Stimulated activated naive B cell treated with anti-CD40 and anti-IgM and Interleukin-4, amounts not matched to agents 10 μg/mL and 1 μg/mL and 100 μg/mL, for 72 hours (primary cell): ENCODE results near the gene MYO7A.

Experiments
- ATAC-seq, 2 donors: fragments of 150-1000 bp; cut with Tn5 transposase; replicated peaks; 2 replicates each; pipeline ENCODE4 v1.10.0; 2021; ENCODE audit warnings: moderate library complexity in 1 of 2
- DNase-seq: peaks from one replicate; pipeline ENCODE4 v3.0.0; 2021
- H3K27ac Mint-ChIP-seq: one replicate; pipeline ENCODE4 v1.8.0; 2022; ENCODE audit warnings: mild to moderate bottlenecking, mixed read lengths
- H3K27me3 Mint-ChIP-seq, 2 donors: one replicate each; pipeline ENCODE4 v1.8.0; 2022; ENCODE audit warnings: mixed read lengths in 2 of 2
- H3K36me3 Mint-ChIP-seq, 2 donors: one replicate each; pipeline ENCODE4 v1.8.0; 2022; ENCODE audit warnings: mixed read lengths in 2 of 2, mild to moderate bottlenecking in 1 of 2
- H3K4me1 Mint-ChIP-seq, 2 donors: one replicate each; pipeline ENCODE4 v1.8.0; 2022; ENCODE audit warnings: mixed read lengths in 2 of 2, mild to moderate bottlenecking in 1 of 2
- H3K4me3 Mint-ChIP-seq, 2 donors: one replicate each; pipeline ENCODE4 v1.8.0; 2022; ENCODE audit warnings: mild to moderate bottlenecking in 2 of 2, mixed read lengths in 2 of 2, moderate library complexity in 1 of 2
- H3K9me3 Mint-ChIP-seq, 2 donors: one replicate each; pipeline ENCODE4 v1.8.0; 2022; ENCODE audit warnings: mixed read lengths in 2 of 2, mild to moderate bottlenecking in 1 of 2

MYO7A gene

DNA sequence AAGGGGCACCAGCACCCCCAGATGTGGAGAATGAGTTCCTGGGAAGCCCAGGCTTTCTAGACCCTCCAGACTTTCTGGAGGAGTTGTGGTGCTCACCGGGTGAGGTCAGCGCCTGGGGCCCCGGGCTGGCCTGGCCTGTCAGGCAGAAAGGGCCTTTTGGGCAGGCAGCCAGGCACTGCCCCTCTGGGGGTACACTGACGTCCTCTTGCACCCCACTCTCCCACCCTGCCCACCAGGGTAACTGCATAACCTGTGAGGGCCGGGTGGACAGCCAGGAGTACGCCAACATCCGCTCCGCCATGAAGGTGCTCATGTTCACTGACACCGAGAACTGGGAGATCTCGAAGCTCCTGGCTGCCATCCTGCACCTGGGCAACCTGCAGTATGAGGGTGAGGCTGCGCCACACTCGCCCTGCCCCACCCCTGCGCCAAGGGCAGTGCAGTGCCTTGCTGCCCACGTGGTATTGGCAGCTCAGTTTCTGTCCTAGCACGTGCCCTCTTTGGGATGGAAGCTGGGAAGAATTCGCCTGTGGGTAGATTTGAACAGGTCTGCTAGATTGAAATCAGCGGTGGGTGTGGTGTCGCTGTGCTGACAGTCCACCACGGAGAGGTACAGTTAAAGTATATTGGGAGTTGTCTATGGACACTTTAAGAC, 30.1 kb downstream of the MYO7A start:
- Mint-ChIP-seq H3K4me1 (peaks cover 11 to 17% of the 10 kb centered on the region in 2 donors), H3K9me3 (no peaks in the 10 kb centered on the region), H3K36me3 (no peaks in the 10 kb centered on the region), H3K27ac (no peak overlapping the region), H3K27me3 (peaks cover 7 to 13% of the 10 kb centered on the region in 2 donors), H3K4me3 (no peak overlapping the region)
- ATAC-seq (no peak), DNase-seq (no peak)

DNA sequence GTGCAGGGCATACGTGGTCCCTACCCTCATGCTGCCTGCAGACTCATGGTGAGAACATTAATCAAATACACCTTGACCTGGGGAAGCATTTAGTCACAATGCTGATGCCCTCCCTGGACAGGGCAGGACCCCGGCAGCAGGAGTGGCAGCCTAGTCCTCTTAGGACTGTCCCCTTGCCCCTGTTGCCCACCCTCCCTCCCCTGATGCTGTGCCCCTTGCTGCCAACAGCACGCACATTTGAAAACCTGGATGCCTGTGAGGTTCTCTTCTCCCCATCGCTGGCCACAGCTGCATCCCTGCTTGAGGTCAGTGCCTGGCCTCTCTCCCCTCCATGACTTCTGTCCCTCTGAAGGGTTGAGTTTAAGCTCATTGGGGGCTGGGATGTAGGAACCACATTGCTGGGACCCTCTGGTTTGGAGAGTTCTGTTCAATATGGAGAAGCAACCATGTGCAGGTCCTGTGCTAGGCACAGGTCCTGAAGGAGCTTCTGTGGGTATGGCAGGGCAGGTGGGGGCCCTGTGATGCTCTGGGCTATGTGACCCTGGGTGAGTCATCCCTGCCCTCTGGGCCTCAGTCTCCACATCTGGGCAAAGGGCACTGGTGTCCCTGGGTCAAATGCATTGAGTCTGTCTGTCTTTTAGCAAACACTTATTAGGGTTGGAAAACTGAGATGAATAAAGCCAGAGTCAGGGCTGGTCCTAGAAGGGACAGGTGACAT, 31.3 kb downstream of the MYO7A start:
- peaks cover 7% of the 10 kb centered on the region in 2 donors for H3K27me3 Mint-ChIP-seq
- no peaks in the 10 kb centered on the region for H3K9me3 Mint-ChIP-seq

DNA sequence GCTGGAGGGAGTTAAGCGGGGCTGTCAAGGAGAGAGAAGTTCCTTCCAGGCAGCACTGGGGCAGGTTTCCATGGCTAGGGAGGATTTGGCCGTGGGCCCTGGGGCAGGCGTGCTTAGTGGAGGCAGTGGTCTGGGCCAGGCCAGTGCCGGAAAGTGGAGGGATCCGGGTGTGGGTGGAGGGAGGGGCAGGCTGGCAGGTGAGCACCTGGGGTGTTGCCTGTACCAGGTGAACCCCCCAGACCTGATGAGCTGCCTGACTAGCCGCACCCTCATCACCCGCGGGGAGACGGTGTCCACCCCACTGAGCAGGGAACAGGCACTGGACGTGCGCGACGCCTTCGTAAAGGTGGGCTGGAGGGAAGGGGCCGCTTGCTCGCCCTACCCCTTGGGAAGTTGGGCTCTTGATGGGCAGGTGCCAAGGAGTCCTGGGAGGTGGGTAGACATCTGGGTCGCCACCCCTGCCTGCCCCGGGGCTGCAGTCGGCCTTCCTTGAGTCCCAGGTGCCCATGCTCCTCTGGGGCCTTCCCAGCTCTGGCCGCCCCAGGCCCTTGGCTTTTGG, 32.0 kb downstream of the MYO7A start:
- no peaks in the 10 kb centered on the region for H3K9me3 Mint-ChIP-seq
- H3K36me3 Mint-ChIP-seq, result no peaks in the 10 kb centered on the region
- H3K27ac Mint-ChIP-seq, result no peak overlapping the region
- no peak for DNase-seq
- no peak overlapping the region for H3K4me3 Mint-ChIP-seq
- ATAC-seq, result no peak
- peaks cover 2 to 6% of the 10 kb centered on the region in 2 donors for H3K4me1 Mint-ChIP-seq
- peaks cover 7% of the 10 kb centered on the region in 2 donors for H3K27me3 Mint-ChIP-seq

More for the DNA sequence above, 31.3 kb downstream of the MYO7A start:
- Mint-ChIP-seq H3K4me1 (peaks cover 2 to 6% of the 10 kb centered on the region in 2 donors), H3K36me3 (no peaks in the 10 kb centered on the region), H3K4me3 (no peak overlapping the region), H3K27ac (no peak overlapping the region)
- DNase-seq, result no peak
- no peak for ATAC-seq

GRCh38 chr11:77163271-77163670, 35.2 kb downstream of the MYO7A start:
- Mint-ChIP-seq H3K27me3 (peaks cover 7 to 11% of the 10 kb centered on the region in 2 donors), H3K27ac (no peak overlapping the region), H3K36me3 (no peaks in the 10 kb centered on the region), H3K9me3 (no peaks in the 10 kb centered on the region), H3K4me3 (no peak overlapping the region), H3K4me1 (no peaks in the 10 kb centered on the region)
- ATAC-seq (no peak), DNase-seq (no peak)

- Mint-ChIP-seq H3K36me3 (no peaks in the 10 kb centered on the region), H3K4me1 (no peaks in the 10 kb centered on the region), H3K27me3 (peaks cover 0 to 11% of the 10 kb centered on the region in 2 donors), H3K9me3 (no peaks in the 10 kb centered on the region), H3K4me3 (no peak overlapping the region), H3K27ac (no peak overlapping the region)
- no peak for ATAC-seq
- no peak for DNase-seq
Measured at GRCh38 chr11:77165066-77165465, 37.0 kb downstream of the MYO7A start.

GRCh38 chr11:77166021-77166420, 38.0 kb downstream of the MYO7A start:
- no peaks in the 10 kb centered on the region for H3K36me3 Mint-ChIP-seq
- no peaks in the 10 kb centered on the region for H3K9me3 Mint-ChIP-seq
- H3K4me1 Mint-ChIP-seq, result no peaks in the 10 kb centered on the region
- ATAC-seq (no peak), DNase-seq (no peak)
- H3K27ac Mint-ChIP-seq, result no peak overlapping the region
- H3K27me3 Mint-ChIP-seq, result peaks cover 0 to 10% of the 10 kb centered on the region in 2 donors
- H3K4me3 Mint-ChIP-seq, result no peak overlapping the region

- ATAC-seq (no peak), DNase-seq (no peak)
- no peak overlapping the region for H3K27ac Mint-ChIP-seq
- no peaks in the 10 kb centered on the region for H3K36me3 Mint-ChIP-seq
- no peak overlapping the region for H3K4me3 Mint-ChIP-seq
- H3K4me1 Mint-ChIP-seq, result no peaks in the 10 kb centered on the region
- no peaks in the 10 kb centered on the region for H3K9me3 Mint-ChIP-seq
- H3K27me3 Mint-ChIP-seq, result peaks cover 0 to 7% of the 10 kb centered on the region in 2 donors
Measured at GRCh38 chr11:77167111-77167626, 39.1 kb downstream of the MYO7A start.

DNA sequence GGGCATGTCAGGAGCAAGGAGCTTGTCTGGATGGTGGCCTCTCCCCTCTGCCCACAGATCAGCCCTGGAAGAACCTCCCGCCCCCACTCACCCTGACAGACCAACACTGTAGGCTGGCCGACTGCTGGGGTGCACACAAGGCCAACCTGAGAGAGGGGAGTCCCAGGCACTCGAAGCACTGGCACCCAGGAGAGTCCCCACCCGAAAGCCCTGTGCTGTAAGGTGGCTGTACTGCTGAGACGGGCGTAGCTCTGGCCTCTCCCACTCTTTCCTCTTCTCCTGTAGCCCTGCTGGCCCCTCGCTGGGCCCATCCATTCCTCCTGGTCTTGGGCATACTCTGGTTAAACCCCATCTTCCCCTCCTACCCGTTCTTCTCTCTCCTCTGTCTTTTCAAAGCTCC, 39.7 kb downstream of the MYO7A start:
- Mint-ChIP-seq H3K27ac (no peak overlapping the region), H3K4me3 (no peak overlapping the region), H3K9me3 (no peaks in the 10 kb centered on the region), H3K36me3 (no peaks in the 10 kb centered on the region), H3K4me1 (no peaks in the 10 kb centered on the region), H3K27me3 (peaks cover 0 to 7% of the 10 kb centered on the region in 2 donors)
- ATAC-seq (no peak), DNase-seq (no peak)

DNA sequence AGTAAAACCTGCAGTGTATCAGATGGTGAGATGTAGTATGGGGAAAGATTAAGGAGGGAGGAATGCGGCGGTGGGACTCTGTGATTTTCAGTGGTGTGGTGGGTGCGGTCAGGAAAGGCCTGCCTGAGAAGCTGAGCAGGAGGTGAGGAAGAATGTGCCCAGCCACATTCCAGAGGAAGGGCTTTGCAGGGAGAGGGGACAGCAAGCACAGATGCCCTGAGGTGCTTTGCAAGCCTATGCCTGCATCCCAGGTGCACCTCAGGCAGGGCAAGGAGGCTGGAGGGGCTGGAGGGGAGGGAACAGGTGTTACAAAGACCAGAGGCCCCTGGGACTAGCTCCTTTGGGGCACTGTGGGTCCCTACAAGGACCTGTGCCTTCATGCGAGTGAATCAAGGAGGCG, 42.1 kb downstream of the MYO7A start:
- peaks cover 0 to under 1% of the 10 kb centered on the region in 2 donors for H3K4me1 Mint-ChIP-seq
- H3K4me3 Mint-ChIP-seq, result no peak overlapping the region
- no peak for DNase-seq
- H3K27me3 Mint-ChIP-seq, result peaks cover 0 to 7% of the 10 kb centered on the region in 2 donors
- ATAC-seq, result no peak
- no peaks in the 10 kb centered on the region for H3K36me3 Mint-ChIP-seq
- H3K9me3 Mint-ChIP-seq, result no peaks in the 10 kb centered on the region
- H3K27ac Mint-ChIP-seq, result no peak overlapping the region

GRCh38 chr11:77171254-77171653, 43.2 kb downstream of the MYO7A start:
- Mint-ChIP-seq H3K4me3 (no peak overlapping the region), H3K27me3 (peaks cover 0 to 7% of the 10 kb centered on the region in 2 donors), H3K9me3 (no peaks in the 10 kb centered on the region), H3K4me1 (peaks cover 6 to 12% of the 10 kb centered on the region in 2 donors), H3K27ac (no peak overlapping the region), H3K36me3 (no peaks in the 10 kb centered on the region)
- DNase-seq (no peak), ATAC-seq (no peak)

- Mint-ChIP-seq H3K9me3 (no peaks in the 10 kb centered on the region), H3K4me3 (no peak overlapping the region), H3K27me3 (peaks cover 0 to 7% of the 10 kb centered on the region in 2 donors), H3K27ac (no peak overlapping the region), H3K4me1 (peaks cover 6 to 18% of the 10 kb centered on the region in 2 donors), H3K36me3 (no peaks in the 10 kb centered on the region)
- no peak for ATAC-seq
- DNase-seq, result no peak
Measured at GRCh38 chr11:77171885-77172665, 44.0 kb downstream of the MYO7A start.

- no peak for DNase-seq
- no peaks in the 10 kb centered on the region for H3K36me3 Mint-ChIP-seq
- ATAC-seq, result no peak
- no peak overlapping the region for H3K27ac Mint-ChIP-seq
- no peak overlapping the region for H3K4me3 Mint-ChIP-seq
- peaks cover 0 to 5% of the 10 kb centered on the region in 2 donors for H3K27me3 Mint-ChIP-seq
- no peaks in the 10 kb centered on the region for H3K9me3 Mint-ChIP-seq
- H3K4me1 Mint-ChIP-seq, result peaks cover 6 to 18% of the 10 kb centered on the region in 2 donors
Measured at GRCh38 chr11:77172666-77172982, 44.6 kb downstream of the MYO7A start.

- DNase-seq, result no peak
- Mint-ChIP-seq H3K36me3 (no peaks in the 10 kb centered on the region), H3K4me3 (no peak overlapping the region), H3K27me3 (peaks cover 0 to 6% of the 10 kb centered on the region in 2 donors), H3K27ac (no peak overlapping the region), H3K4me1 (peaks cover 6 to 18% of the 10 kb centered on the region in 2 donors), H3K9me3 (peaks cover 2 to 6% of the 10 kb centered on the region in 2 donors)
- no peak for ATAC-seq
Measured at GRCh38 chr11:77173494-77173893, 45.4 kb downstream of the MYO7A start.

DNA sequence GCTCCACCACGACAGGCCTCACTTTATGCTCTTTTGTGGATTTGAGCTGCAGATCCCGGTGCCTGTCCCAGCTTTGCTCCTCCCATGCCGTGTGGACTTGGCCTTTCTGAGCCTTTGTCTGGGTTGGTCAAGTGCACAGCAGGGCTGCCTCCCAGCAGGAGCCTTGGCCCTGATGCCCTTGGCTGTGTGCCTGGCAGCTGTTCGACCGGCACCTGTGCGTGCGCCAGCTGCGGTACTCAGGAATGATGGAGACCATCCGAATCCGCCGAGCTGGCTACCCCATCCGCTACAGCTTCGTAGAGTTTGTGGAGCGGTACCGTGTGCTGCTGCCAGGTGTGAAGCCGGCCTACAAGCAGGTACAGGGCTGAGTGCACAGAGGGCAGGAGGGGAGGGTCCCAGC, 46.5 kb downstream of the MYO7A start:
- no peak for ATAC-seq
- H3K4me3 Mint-ChIP-seq, result no peak overlapping the region
- H3K4me1 Mint-ChIP-seq, result peaks cover 6 to 18% of the 10 kb centered on the region in 2 donors
- H3K36me3 Mint-ChIP-seq, result no peaks in the 10 kb centered on the region
- peaks cover 2 to 6% of the 10 kb centered on the region in 2 donors for H3K9me3 Mint-ChIP-seq
- no peak overlapping the region for H3K27ac Mint-ChIP-seq
- H3K27me3 Mint-ChIP-seq, result peaks cover 0 to 6% of the 10 kb centered on the region in 2 donors
- DNase-seq, result no peak
